Measurements from ENCODE around the gene ZBTB45.

The ZBTB45 gene

GRCh38 chr19:58519355-58520256 lies at the start of gene ZBTB45:
TSS of gene ZBTB45 (minus strand) at chr19:58519810. CDS start at chr19:58517673, 2,137 bp downstream.
- DNase-seq (ENCODE audit: low read depth in 2 of 2), result peak; percentile 89 to 90

GRCh38 chr19:58568453-58569130 lies 49.0 kb upstream of the ZBTB45 start:
- DNase-seq (ENCODE audit: low read depth in 2 of 2), result no peak

- no peak for DNase-seq (ENCODE audit: low read depth in 2 of 2)
Observed at GRCh38 chr19:58566989-58567388, 47.4 kb upstream of the ZBTB45 start.

- no peak for DNase-seq (ENCODE audit: low read depth in 2 of 2)
Observed at GRCh38 chr19:58563823-58564222, 44.2 kb upstream of the ZBTB45 start.

- no peak for DNase-seq (ENCODE audit: low read depth in 2 of 2)
Observed at GRCh38 chr19:58563034-58563573, 43.5 kb upstream of the ZBTB45 start.

GRCh38 chr19:58562122-58563033 lies 42.8 kb upstream of the ZBTB45 start:
- peak in 1 of 2 donors; percentile 36 for DNase-seq (ENCODE audit: low read depth in 2 of 2)

GRCh38 chr19:58561373-58562121 lies 41.9 kb upstream of the ZBTB45 start:
- no peak for DNase-seq (ENCODE audit: low read depth in 2 of 2)

GRCh38 chr19:58560921-58561320 lies 41.3 kb upstream of the ZBTB45 start:
- no peak for DNase-seq (ENCODE audit: low read depth in 2 of 2)

GRCh38 chr19:58560007-58560887 lies 40.6 kb upstream of the ZBTB45 start:
- no peak for DNase-seq (ENCODE audit: low read depth in 2 of 2)

GRCh38 chr19:58559275-58560006 lies 39.8 kb upstream of the ZBTB45 start:
- peak; percentile 82 to 83 for DNase-seq (ENCODE audit: low read depth in 2 of 2)

GRCh38 chr19:58558623-58559274 lies 39.1 kb upstream of the ZBTB45 start:
- DNase-seq (ENCODE audit: low read depth in 2 of 2), result peak; percentile 99

- no peak for DNase-seq (ENCODE audit: low read depth in 2 of 2)
Observed at GRCh38 chr19:58558066-58558622, 38.5 kb upstream of the ZBTB45 start, which contains the start of gene UBE2M. TSS of gene UBE2M (minus strand) at chr19:58558611. CDS start at chr19:58558381, 230 bp downstream.

GRCh38 chr19:58557221-58558065 lies 37.8 kb upstream of the ZBTB45 start:
- DNase-seq (ENCODE audit: low read depth in 2 of 2), result no peak

GRCh38 chr19:58556622-58557220 lies 37.1 kb upstream of the ZBTB45 start:
- no peak for DNase-seq (ENCODE audit: low read depth in 2 of 2)

- DNase-seq (ENCODE audit: low read depth in 2 of 2), result no peak
Observed at GRCh38 chr19:58555920-58556621, 36.5 kb upstream of the ZBTB45 start.

GRCh38 chr19:58555369-58555885 lies 35.8 kb upstream of the ZBTB45 start:
- no peak for DNase-seq (ENCODE audit: low read depth in 2 of 2)
